Panc1 (cell line): Measurements from ENCODE around the gene HSPA12A.

Experiments
- CTCF ChIP-seq: fragments of 450-650 bp; IDR thresholded peaks from 2 replicates; pipeline ENCODE4 v1.5.1; 2017; ENCODE audit warnings: mild to moderate bottlenecking
- TF ChIP-seq, protein P1 (sequence below), 2 experiments: IDR thresholded peaks; 2 replicates each; pipeline ENCODE4 v1.6.1; 2011 to 2012; ENCODE audit warnings: low read depth in 2 of 2, control low read depth in 1 of 2, low read length in 1 of 2, mild to moderate bottlenecking in 1 of 2, moderate library complexity in 1 of 2; ENCODE audit not compliant: insufficient read depth in 1 of 2

DNA sequence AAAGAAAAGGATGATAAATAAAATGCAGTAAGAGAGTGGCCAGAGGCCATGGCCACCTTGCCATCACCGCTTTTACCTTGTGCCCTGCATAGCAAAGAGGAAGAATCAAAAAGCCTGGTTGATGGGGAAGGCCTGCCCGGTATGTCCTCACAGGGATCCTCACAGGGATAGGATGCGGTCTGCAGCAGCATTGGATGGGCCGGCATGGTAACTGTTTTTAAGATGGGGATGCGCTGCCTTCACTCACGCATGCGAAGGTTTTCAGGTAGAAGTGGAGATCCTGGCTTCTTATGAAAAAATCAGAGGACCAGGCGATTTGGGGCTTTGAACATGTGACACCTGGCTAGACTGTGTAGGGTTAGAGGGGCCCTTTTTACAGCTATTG is 109.2 kb downstream of the HSPA12A start:
- TF ChIP-seq, protein P1, sequence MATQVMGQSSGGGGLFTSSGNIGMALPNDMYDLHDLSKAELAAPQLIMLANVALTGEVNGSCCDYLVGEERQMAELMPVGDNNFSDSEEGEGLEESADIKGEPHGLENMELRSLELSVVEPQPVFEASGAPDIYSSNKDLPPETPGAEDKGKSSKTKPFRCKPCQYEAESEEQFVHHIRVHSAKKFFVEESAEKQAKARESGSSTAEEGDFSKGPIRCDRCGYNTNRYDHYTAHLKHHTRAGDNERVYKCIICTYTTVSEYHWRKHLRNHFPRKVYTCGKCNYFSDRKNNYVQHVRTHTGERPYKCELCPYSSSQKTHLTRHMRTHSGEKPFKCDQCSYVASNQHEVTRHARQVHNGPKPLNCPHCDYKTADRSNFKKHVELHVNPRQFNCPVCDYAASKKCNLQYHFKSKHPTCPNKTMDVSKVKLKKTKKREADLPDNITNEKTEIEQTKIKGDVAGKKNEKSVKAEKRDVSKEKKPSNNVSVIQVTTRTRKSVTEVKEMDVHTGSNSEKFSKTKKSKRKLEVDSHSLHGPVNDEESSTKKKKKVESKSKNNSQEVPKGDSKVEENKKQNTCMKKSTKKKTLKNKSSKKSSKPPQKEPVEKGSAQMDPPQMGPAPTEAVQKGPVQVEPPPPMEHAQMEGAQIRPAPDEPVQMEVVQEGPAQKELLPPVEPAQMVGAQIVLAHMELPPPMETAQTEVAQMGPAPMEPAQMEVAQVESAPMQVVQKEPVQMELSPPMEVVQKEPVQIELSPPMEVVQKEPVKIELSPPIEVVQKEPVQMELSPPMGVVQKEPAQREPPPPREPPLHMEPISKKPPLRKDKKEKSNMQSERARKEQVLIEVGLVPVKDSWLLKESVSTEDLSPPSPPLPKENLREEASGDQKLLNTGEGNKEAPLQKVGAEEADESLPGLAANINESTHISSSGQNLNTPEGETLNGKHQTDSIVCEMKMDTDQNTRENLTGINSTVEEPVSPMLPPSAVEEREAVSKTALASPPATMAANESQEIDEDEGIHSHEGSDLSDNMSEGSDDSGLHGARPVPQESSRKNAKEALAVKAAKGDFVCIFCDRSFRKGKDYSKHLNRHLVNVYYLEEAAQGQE (IDR thresholded peaks at IDR 0.05; ENCODE audit: insufficient read depth in 1 of 2, low read depth in 2 of 2, low read length in 1 of 2): no peak
- TF ChIP-seq CTCF: no peak
